WTC11 (cell line): ENCODE measurements around the gene VWA5B1.

Experiments used
- ATF1 ChIP-seq: sonication (generic); formaldehyde crosslinking; IDR thresholded peaks from 2 replicates; pipeline ENCODE4 v1.8.1; 2023; ENCODE audit warnings: mild to moderate bottlenecking, moderate library complexity, missing genetic modification reagents
- NFATC4 ChIP-seq: fragments of 250-450 bp; sonication (Bioruptor Pico); IDR thresholded peaks from 2 replicates; pipeline ENCODE4 v1.9.0; 2021; ENCODE audit warnings: mild to moderate bottlenecking
- ZBTB43 ChIP-seq: sonication (generic); formaldehyde crosslinking; IDR thresholded peaks from 2 replicates; pipeline ENCODE4 v1.8.1; 2023; ENCODE audit warnings: mild to moderate bottlenecking, missing genetic modification reagents
- TF ChIP-seq, protein P1 (sequence below): fragments of 200-600 bp; IDR thresholded peaks from 2 replicates; pipeline ENCODE4 v1.8.0; 2022; ENCODE audit warnings: antibody characterized with exemption

DNA sequence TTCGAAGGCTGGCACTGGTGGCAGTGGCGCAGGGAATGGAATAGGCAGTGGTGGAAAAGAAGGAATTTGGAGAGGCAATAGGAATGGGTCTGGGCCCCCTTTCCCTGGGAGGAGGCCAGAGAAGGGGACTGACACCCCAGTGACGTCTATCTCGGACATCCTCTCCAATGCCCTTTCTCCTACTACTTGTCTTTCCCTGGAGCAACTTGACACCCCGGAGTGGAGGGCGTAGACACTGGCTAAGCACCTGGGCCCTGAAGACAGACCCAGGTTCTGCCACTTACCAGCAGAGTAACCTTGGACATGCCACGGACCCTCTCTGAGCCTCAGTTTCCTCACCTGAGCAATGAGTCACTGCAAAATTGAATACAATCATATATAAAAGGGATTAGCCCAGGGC, 108.5 kb downstream of the VWA5B1 start:
- TF ChIP-seq, protein P1, sequence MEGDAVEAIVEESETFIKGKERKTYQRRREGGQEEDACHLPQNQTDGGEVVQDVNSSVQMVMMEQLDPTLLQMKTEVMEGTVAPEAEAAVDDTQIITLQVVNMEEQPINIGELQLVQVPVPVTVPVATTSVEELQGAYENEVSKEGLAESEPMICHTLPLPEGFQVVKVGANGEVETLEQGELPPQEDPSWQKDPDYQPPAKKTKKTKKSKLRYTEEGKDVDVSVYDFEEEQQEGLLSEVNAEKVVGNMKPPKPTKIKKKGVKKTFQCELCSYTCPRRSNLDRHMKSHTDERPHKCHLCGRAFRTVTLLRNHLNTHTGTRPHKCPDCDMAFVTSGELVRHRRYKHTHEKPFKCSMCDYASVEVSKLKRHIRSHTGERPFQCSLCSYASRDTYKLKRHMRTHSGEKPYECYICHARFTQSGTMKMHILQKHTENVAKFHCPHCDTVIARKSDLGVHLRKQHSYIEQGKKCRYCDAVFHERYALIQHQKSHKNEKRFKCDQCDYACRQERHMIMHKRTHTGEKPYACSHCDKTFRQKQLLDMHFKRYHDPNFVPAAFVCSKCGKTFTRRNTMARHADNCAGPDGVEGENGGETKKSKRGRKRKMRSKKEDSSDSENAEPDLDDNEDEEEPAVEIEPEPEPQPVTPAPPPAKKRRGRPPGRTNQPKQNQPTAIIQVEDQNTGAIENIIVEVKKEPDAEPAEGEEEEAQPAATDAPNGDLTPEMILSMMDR, result no peak
- TF ChIP-seq ZBTB43 (CRISPR knock-in tag) (no peak), NFATC4 (no peak), ATF1 (no peak)
